Chondrocyte (in vitro differentiated cells): Measurements from ENCODE around the gene TNKS1BP1. TPM values are rescaled to one million over a fixed set of nuclear protein-coding genes. Genes with fewer than 3 reads are reported as not detected.

Source experiments
- DNase-seq: peaks from one replicate; pipeline ENCODE4 v3.0.0; 2021; ENCODE audit warnings: mixed read lengths, low spot score
- H3K27ac Mint-ChIP-seq: one replicate; pipeline ENCODE4 v1.8.0; 2021; ENCODE audit warnings: mild to moderate bottlenecking, moderate library complexity, mixed read lengths; ENCODE audit not compliant: unreplicated experiment
- H3K27me3 Mint-ChIP-seq: 2 replicates; pipeline ENCODE4 v1.8.0; 2021; ENCODE audit warnings: low read depth, mixed read lengths
- H3K36me3 Mint-ChIP-seq: 2 replicates; pipeline ENCODE4 v1.8.0; 2021; ENCODE audit warnings: low read depth, mixed read lengths
- H3K4me1 Mint-ChIP-seq: 2 replicates; pipeline ENCODE4 v1.8.0; 2021; ENCODE audit warnings: low read depth, mild to moderate bottlenecking, mixed read lengths
- H3K4me3 Mint-ChIP-seq: one replicate; pipeline ENCODE4 v1.8.0; 2021; ENCODE audit warnings: mild to moderate bottlenecking, moderate library complexity, mixed read lengths; ENCODE audit not compliant: unreplicated experiment
- H3K9me3 Mint-ChIP-seq: 2 replicates; pipeline ENCODE4 v1.8.0; 2021; ENCODE audit warnings: low read depth, mixed read lengths
- CTCF ChIP-seq: fragments of 200-600 bp; sonication (generic); IDR thresholded peaks from 2 replicates; pipeline ENCODE4 v1.5.0; 2021; ENCODE audit warnings: antibody characterized with exemption, mild to moderate bottlenecking, moderate library complexity
- total RNA-seq: library from RNA; stranded (reverse); gene quantifications from 3 replicates; pipeline ENCODE4 v1.2.1, GENCODE V29; 2021

Gene TNKS1BP1
- total RNA-seq, 1 donor from 2014 or later = 181 TPM

DNA sequence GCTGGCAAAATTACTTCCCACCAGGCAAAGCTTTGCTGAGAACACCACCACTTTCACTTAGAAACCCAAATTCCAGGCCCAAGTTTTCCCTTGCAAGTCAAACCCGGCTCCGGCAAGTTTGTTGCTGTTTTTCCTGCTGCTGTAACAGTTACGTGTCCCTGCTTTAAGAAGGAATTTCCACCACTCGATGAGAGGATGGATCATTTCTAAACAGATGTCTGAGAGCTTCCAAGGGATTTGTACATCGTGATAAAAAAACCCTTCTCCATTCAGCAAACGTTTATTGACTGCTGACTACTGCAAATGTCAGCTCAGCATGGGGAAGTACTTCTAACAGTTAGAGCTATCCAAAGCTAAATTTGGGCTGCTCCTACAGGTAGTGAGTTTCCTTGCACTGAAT, 33.1 kb upstream of the TNKS1BP1 start:
- no peak overlapping the region for H3K4me3 Mint-ChIP-seq
- H3K4me1 Mint-ChIP-seq = peaks cover 4% of the 10 kb centered on the region
- no peak overlapping the region for H3K27ac Mint-ChIP-seq
- no peaks in the 10 kb centered on the region for H3K36me3 Mint-ChIP-seq
- peaks cover 14% of the 10 kb centered on the region for H3K27me3 Mint-ChIP-seq
- no peaks in the 10 kb centered on the region for H3K9me3 Mint-ChIP-seq
- DNase-seq = no peak
- TF ChIP-seq CTCF = no peak

- peaks cover 16% of the 10 kb centered on the region for H3K27me3 Mint-ChIP-seq
- H3K4me1 Mint-ChIP-seq = peaks cover 4% of the 10 kb centered on the region
- no peak for DNase-seq
- no peak for TF ChIP-seq CTCF
- no peaks in the 10 kb centered on the region for H3K9me3 Mint-ChIP-seq
- no peak overlapping the region for H3K27ac Mint-ChIP-seq
- no peaks in the 10 kb centered on the region for H3K36me3 Mint-ChIP-seq
- H3K4me3 Mint-ChIP-seq = no peak overlapping the region
Measured at GRCh38 chr11:57357310-57357709, 32.6 kb upstream of the TNKS1BP1 start.

DNA sequence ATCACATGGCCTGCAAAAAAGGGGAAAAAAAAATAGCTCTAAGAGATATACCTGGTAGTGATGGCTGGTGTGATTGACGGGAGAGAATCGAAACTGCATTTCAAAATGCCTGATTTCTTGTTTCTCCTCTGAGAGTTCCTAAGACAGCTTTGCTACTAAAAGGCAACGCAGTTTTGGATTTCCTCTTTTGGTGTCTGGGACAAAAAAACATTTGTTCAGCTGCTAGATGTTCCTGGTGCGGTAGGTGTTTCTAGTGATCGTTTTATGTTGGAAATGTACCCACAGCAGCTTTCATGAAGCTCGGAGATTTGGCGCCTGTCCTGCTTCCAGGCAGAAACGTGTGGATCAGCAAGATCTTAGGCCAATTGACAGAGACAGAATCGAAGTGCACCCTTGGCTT, 31.5 kb upstream of the TNKS1BP1 start:
- TF ChIP-seq CTCF = no peak
- Mint-ChIP-seq H3K4me3 (no peak overlapping the region), H3K9me3 (peaks cover 4% of the 10 kb centered on the region), H3K4me1 (peaks cover 4% of the 10 kb centered on the region), H3K36me3 (peaks cover 2% of the 10 kb centered on the region), H3K27ac (no peak overlapping the region), H3K27me3 (peaks cover 12% of the 10 kb centered on the region)
- DNase-seq = no peak

- TF ChIP-seq CTCF = no peak
- H3K27ac Mint-ChIP-seq = no peak overlapping the region
- peaks cover 12% of the 10 kb centered on the region for H3K27me3 Mint-ChIP-seq
- H3K36me3 Mint-ChIP-seq = peaks cover 2% of the 10 kb centered on the region
- H3K4me1 Mint-ChIP-seq = peaks cover 4% of the 10 kb centered on the region
- DNase-seq = no peak
- no peak overlapping the region for H3K4me3 Mint-ChIP-seq
- peaks cover 5% of the 10 kb centered on the region for H3K9me3 Mint-ChIP-seq
Measured at GRCh38 chr11:57354699-57355098, 29.9 kb upstream of the TNKS1BP1 start.

DNA sequence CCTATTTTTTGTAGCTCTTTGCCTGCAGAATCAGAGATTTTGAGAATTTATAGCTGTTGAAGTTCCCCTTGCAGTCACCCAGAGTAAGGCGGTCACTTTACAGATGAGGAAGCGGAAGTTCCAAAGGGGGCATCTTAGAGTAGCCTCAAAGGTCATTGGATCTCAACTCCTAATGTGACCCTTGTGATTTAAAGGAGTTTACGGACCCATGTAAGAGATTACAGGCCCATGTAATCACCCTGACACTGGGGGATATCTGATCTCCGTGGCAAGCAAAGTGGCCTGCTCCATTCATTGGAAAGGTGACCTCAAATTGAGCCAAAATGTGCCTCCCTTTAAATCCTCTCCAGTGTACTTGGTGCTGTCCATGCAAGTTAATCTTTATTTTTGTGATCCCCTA, 29.1 kb upstream of the TNKS1BP1 start:
- TF ChIP-seq CTCF = no peak
- Mint-ChIP-seq H3K4me1 (peaks cover 5% of the 10 kb centered on the region), H3K4me3 (no peak overlapping the region), H3K36me3 (peaks cover 2% of the 10 kb centered on the region), H3K27me3 (peaks cover 12% of the 10 kb centered on the region), H3K27ac (no peak overlapping the region), H3K9me3 (peaks cover 5% of the 10 kb centered on the region)
- no peak for DNase-seq
